ENCODE data around the gene MRPS12.
A peak's percentile ranks its signal among the peaks of the same experiment; 100 is the strongest.
"Not testable (repeated sequence)": the region's sequence is repeated elsewhere in the genome, so short reads cannot be mapped to it uniquely, and the experiment has no call there.

The MRPS12 gene

GRCh38 chr19:38930776-38931520 lies at the start of gene MRPS12:
MRPS12 (plus strand) TSS chr19:38930944; CDS start chr19:38931295, 351 bp downstream.
- H3K4me3 Mint-ChIP-seq: peak within 1 kb of the TSS; percentile 91
- intact Hi-C loops (cut with micrococcal nuclease): loop anchor here (1.0 to 10.0 kb wide), 4 partner anchors 32 to 529 kb away; partner anchors contain the start of genes FAM98C, NFKBIB and SIRT2
- H3K27me3 Mint-ChIP-seq: no peaks in the 10 kb centered on the region
- peaks cover 70% of the 10 kb centered on the region for H3K36me3 Mint-ChIP-seq (ENCODE audit: low read depth)
- H3K27ac Mint-ChIP-seq: peak within 1 kb of the TSS; percentile 94
- H3K9me3 Mint-ChIP-seq: peaks cover 15% of the 10 kb centered on the region
- H3K4me1 Mint-ChIP-seq (ENCODE audit: low read depth): peaks cover 39% of the 10 kb centered on the region

GRCh38 chr19:38883286-38883685 lies 47.5 kb upstream of the MRPS12 start:
- Mint-ChIP-seq H3K27ac (no peak overlapping the region), H3K9me3 (no peaks in the 10 kb centered on the region), H3K4me1 (ENCODE audit: low read depth) (peaks cover 9% of the 10 kb centered on the region), H3K36me3 (ENCODE audit: low read depth) (peaks cover 95% of the 10 kb centered on the region), H3K27me3 (no peaks in the 10 kb centered on the region), H3K4me3 (no peak overlapping the region)
- intact Hi-C loops (cut with micrococcal nuclease): no loop called here

- H3K4me1 Mint-ChIP-seq (ENCODE audit: low read depth); H3K4me3 Mint-ChIP-seq; H3K27me3 Mint-ChIP-seq; H3K27ac Mint-ChIP-seq; H3K9me3 Mint-ChIP-seq; intact Hi-C loops (cut with micrococcal nuclease): not testable (repeated sequence)
- H3K36me3 Mint-ChIP-seq (ENCODE audit: low read depth): peaks cover 97% of the 10 kb centered on the region
Observed at GRCh38 chr19:38884691-38885090, 46.1 kb upstream of the MRPS12 start.

GRCh38 chr19:38888876-38889275 lies 41.9 kb upstream of the MRPS12 start:
- no peak overlapping the region for H3K4me3 Mint-ChIP-seq
- H3K27ac Mint-ChIP-seq: no peak overlapping the region
- H3K36me3 Mint-ChIP-seq (ENCODE audit: low read depth): peaks cover 94% of the 10 kb centered on the region
- H3K4me1 Mint-ChIP-seq (ENCODE audit: low read depth): no peaks in the 10 kb centered on the region
- H3K27me3 Mint-ChIP-seq: no peaks in the 10 kb centered on the region
- intact Hi-C loops (cut with micrococcal nuclease): no loop called here
- no peaks in the 10 kb centered on the region for H3K9me3 Mint-ChIP-seq

GRCh38 chr19:38889803-38890202 lies 40.9 kb upstream of the MRPS12 start:
- Mint-ChIP-seq H3K27ac (no peak overlapping the region), H3K27me3 (no peaks in the 10 kb centered on the region), H3K4me1 (ENCODE audit: low read depth) (no peaks in the 10 kb centered on the region), H3K9me3 (no peaks in the 10 kb centered on the region), H3K36me3 (ENCODE audit: low read depth) (peaks cover 96% of the 10 kb centered on the region), H3K4me3 (no peak overlapping the region)
- intact Hi-C loops (cut with micrococcal nuclease): no loop called here

- Mint-ChIP-seq H3K27ac (no peak overlapping the region), H3K9me3 (no peaks in the 10 kb centered on the region), H3K4me3 (no peak overlapping the region), H3K36me3 (ENCODE audit: low read depth) (peaks cover 96% of the 10 kb centered on the region), H3K27me3 (no peaks in the 10 kb centered on the region), H3K4me1 (ENCODE audit: low read depth) (peaks cover 1% of the 10 kb centered on the region)
- intact Hi-C loops (cut with micrococcal nuclease): no loop called here
Observed at GRCh38 chr19:38890686-38891085, 40.1 kb upstream of the MRPS12 start.

GRCh38 chr19:38891771-38892170 lies 39.0 kb upstream of the MRPS12 start:
- intact Hi-C loops (cut with micrococcal nuclease): no loop called here
- Mint-ChIP-seq H3K9me3 (no peaks in the 10 kb centered on the region), H3K27me3 (no peaks in the 10 kb centered on the region), H3K27ac (peak overlapping the region; percentile 55), H3K4me1 (ENCODE audit: low read depth) (peaks cover 5% of the 10 kb centered on the region), H3K4me3 (no peak overlapping the region), H3K36me3 (ENCODE audit: low read depth) (peaks cover 91% of the 10 kb centered on the region)

- peaks cover 9% of the 10 kb centered on the region for H3K4me1 Mint-ChIP-seq (ENCODE audit: low read depth)
- intact Hi-C loops (cut with micrococcal nuclease): no loop called here
- no peak overlapping the region for H3K27ac Mint-ChIP-seq
- no peak overlapping the region for H3K4me3 Mint-ChIP-seq
- H3K9me3 Mint-ChIP-seq: no peaks in the 10 kb centered on the region
- H3K27me3 Mint-ChIP-seq: no peaks in the 10 kb centered on the region
- H3K36me3 Mint-ChIP-seq (ENCODE audit: low read depth): peaks cover 80% of the 10 kb centered on the region
Observed at GRCh38 chr19:38892841-38893240, 37.9 kb upstream of the MRPS12 start.

GRCh38 chr19:38893341-38893771 lies 37.4 kb upstream of the MRPS12 start:
- no peaks in the 10 kb centered on the region for H3K27me3 Mint-ChIP-seq
- H3K4me1 Mint-ChIP-seq (ENCODE audit: low read depth): peaks cover 14% of the 10 kb centered on the region
- no peak overlapping the region for H3K27ac Mint-ChIP-seq
- no peaks in the 10 kb centered on the region for H3K9me3 Mint-ChIP-seq
- peaks cover 75% of the 10 kb centered on the region for H3K36me3 Mint-ChIP-seq (ENCODE audit: low read depth)
- no peak overlapping the region for H3K4me3 Mint-ChIP-seq
- intact Hi-C loops (cut with micrococcal nuclease): no loop called here

- H3K4me1 Mint-ChIP-seq (ENCODE audit: low read depth): peaks cover 22% of the 10 kb centered on the region
- H3K27ac Mint-ChIP-seq: peak overlapping the region; percentile 6
- intact Hi-C loops (cut with micrococcal nuclease): loop anchor here (5.0 kb wide), 1 partner anchor 63 kb away; the partner anchor contains the start of gene ECH1
Observed at GRCh38 chr19:38894968-38895367, 35.8 kb upstream of the MRPS12 start.

GRCh38 chr19:38898788-38899446 lies 31.8 kb upstream of the MRPS12 start:
- peak overlapping the region; percentile 90 for H3K4me3 Mint-ChIP-seq
- H3K27me3 Mint-ChIP-seq: no peaks in the 10 kb centered on the region
- peaks cover 52% of the 10 kb centered on the region for H3K36me3 Mint-ChIP-seq (ENCODE audit: low read depth)
- intact Hi-C loops (cut with micrococcal nuclease): loop anchor here (1.0 to 5.0 kb wide), 3 partner anchors 31 to 67 kb away; partner anchors contain the start of genes ECH1, MRPS12 and SARS2
- H3K4me1 Mint-ChIP-seq (ENCODE audit: low read depth): peaks cover 43% of the 10 kb centered on the region
- no peaks in the 10 kb centered on the region for H3K9me3 Mint-ChIP-seq
- peak overlapping the region; percentile 89 for H3K27ac Mint-ChIP-seq

More at GRCh38 chr19:38894968-38895367, 35.8 kb upstream of the MRPS12 start:
- Mint-ChIP-seq H3K9me3 (no peaks in the 10 kb centered on the region), H3K4me3 (no peak overlapping the region), H3K27me3 (no peaks in the 10 kb centered on the region), H3K36me3 (ENCODE audit: low read depth) (peaks cover 71% of the 10 kb centered on the region)

GRCh38 chr19:38899447-38900201 lies 31.1 kb upstream of the MRPS12 start, which contains the start of the genes NFKBIB and SIRT2:
NFKBIB (plus strand) TSS chr19:38899969; CDS start chr19:38900033, 64 bp downstream.
SIRT2 (minus strand) TSS chr19:38899618; CDS start chr19:38899521, 97 bp downstream.
- H3K4me3 Mint-ChIP-seq: peak within 1 kb of the TSS; percentile 90
- peak within 1 kb of the TSS; percentile 89 for H3K27ac Mint-ChIP-seq
- peaks cover 43% of the 10 kb centered on the region for H3K4me1 Mint-ChIP-seq (ENCODE audit: low read depth)
- no peaks in the 10 kb centered on the region for H3K9me3 Mint-ChIP-seq
- intact Hi-C loops (cut with micrococcal nuclease): loop anchor here (1.0 to 5.0 kb wide), 3 partner anchors 31 to 67 kb away; partner anchors contain the start of genes ECH1, MRPS12 and SARS2
- H3K36me3 Mint-ChIP-seq (ENCODE audit: low read depth): peaks cover 52% of the 10 kb centered on the region
- H3K27me3 Mint-ChIP-seq: no peaks in the 10 kb centered on the region

- Mint-ChIP-seq H3K9me3 (no peaks in the 10 kb centered on the region), H3K36me3 (ENCODE audit: low read depth) (peaks cover 52% of the 10 kb centered on the region), H3K4me1 (ENCODE audit: low read depth) (peaks cover 43% of the 10 kb centered on the region), H3K27me3 (no peaks in the 10 kb centered on the region), H3K4me3 (peak overlapping the region; percentile 90), H3K27ac (peak overlapping the region; percentile 89)
- intact Hi-C loops (cut with micrococcal nuclease): no loop called here
Observed at GRCh38 chr19:38900202-38900629, 30.5 kb upstream of the MRPS12 start.

Measured in dendritic cell treated with granulocyte-macrophage colony-stimulating factor and Interleukin-4, amounts not matched to agents 40 ng/mL and 50 ng/mL, for 4 days (primary cell).